HG03045 (cell line): ENCODE data around the gene POGK.
"Not testable (repeated sequence)": the region's sequence is repeated elsewhere in the genome, so short reads cannot be mapped to it uniquely, and the experiment has no call there.

ENCODE experiments used
- ATAC-seq: cut with Tn5 transposase; IDR thresholded peaks from one replicate; pipeline ENCODE4 v1.9.1; 2021; ENCODE audit warnings: mild to moderate bottlenecking, moderate library complexity; ENCODE audit not compliant: unreplicated experiment

The POGK gene

GRCh38 chr1:166838766-166839599 lies at the start of gene POGK:
POGK (plus strand) TSS chr1:166839475; CDS start chr1:166840957, 1,482 bp downstream.
- ATAC-seq = peak; percentile 98

- ATAC-seq = no peak
These were observed 42.5 kb upstream of the POGK start for GRCh38 chr1:166796620-166797236.

- no peak for ATAC-seq
These were observed 30.3 kb upstream of the POGK start for GRCh38 chr1:166808952-166809351.

- no peak for ATAC-seq
These were observed 27.6 kb upstream of the POGK start for GRCh38 chr1:166811691-166812090.

GRCh38 chr1:166813508-166814223 lies 25.6 kb upstream of the POGK start:
- ATAC-seq = no peak

GRCh38 chr1:166814611-166815010 lies 24.7 kb upstream of the POGK start:
- ATAC-seq = no peak

- no peak for ATAC-seq
These were observed 19.3 kb upstream of the POGK start for GRCh38 chr1:166819974-166820373.

- ATAC-seq = no peak
These were observed 16.9 kb upstream of the POGK start for GRCh38 chr1:166822385-166822784.

GRCh38 chr1:166827426-166827825 lies 11.8 kb upstream of the POGK start:
- ATAC-seq = no peak

- ATAC-seq = not testable (repeated sequence)
These were observed 9.5 kb upstream of the POGK start for GRCh38 chr1:166829762-166830161.

GRCh38 chr1:166836733-166837132 lies 2.5 kb upstream of the POGK start:
- no peak for ATAC-seq

GRCh38 chr1:166839600-166840308 lies 479 bp downstream of the POGK start:
- ATAC-seq = peak; percentile 37

- no peak for ATAC-seq
These were observed 1.3 kb downstream of the POGK start for GRCh38 chr1:166840309-166841274.

- no peak for ATAC-seq
These were observed 4.0 kb downstream of the POGK start for GRCh38 chr1:166843322-166843721.

- no peak for ATAC-seq
These were observed 4.7 kb downstream of the POGK start for GRCh38 chr1:166843769-166844596.

GRCh38 chr1:166844791-166845190 lies 5.5 kb downstream of the POGK start:
- no peak for ATAC-seq

GRCh38 chr1:166848193-166848592 lies 8.9 kb downstream of the POGK start:
- ATAC-seq = no peak

- no peak for ATAC-seq
These were observed 9.9 kb downstream of the POGK start for GRCh38 chr1:166849135-166849534.

- ATAC-seq = no peak
These were observed 13.6 kb downstream of the POGK start for GRCh38 chr1:166852918-166853317.
